ENCODE results near the gene NRK. TPM values are rescaled to one million over a fixed set of nuclear protein-coding genes. Genes with fewer than 3 reads are reported as not detected.
"Not testable (repeated sequence)": the region's sequence is repeated elsewhere in the genome, so short reads cannot be mapped to it uniquely, and the experiment has no call there.

NRK gene
- total RNA-seq, 2 experiments from 2014 or later, result not detected

DNA sequence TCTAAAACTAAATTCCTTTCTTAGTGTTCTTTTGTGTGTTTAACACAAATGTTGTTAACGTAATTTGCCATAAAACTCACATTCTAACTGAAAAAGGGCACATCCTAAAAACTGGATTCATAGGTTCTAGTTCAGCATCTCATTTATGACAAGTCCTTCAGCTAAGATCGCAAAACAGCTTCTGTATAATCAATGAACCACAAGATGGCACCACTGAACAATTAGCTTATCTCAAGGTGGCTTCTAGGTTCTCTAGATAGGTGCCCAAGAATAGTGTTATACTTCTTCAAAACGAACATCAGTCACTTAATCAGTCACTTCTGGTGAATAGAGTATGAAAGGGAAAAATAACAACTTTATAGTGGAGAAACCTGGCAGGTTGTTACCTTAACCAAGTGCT lies 54.3 kb downstream of the NRK start:
- CTCF ChIA-PET, result no interaction called here

DNA sequence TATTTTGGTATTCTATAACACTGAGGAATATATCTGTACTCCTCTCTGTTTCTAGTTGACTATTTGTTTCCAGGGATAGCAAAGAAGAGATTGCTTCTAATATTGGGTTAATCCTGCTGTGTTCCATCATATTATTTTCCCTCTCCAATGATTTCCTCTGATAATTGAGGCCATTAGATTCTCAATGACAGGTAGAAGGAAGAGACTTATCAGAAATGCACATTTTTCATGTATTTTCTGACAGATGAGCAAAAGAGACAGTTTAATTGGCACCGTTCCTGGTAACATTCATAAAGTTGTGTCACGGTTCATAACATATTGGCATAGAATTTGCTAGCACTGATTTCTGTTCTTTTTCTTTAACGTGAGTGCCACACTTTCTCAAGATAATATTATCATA lies 58.2 kb downstream of the NRK start:
- POLR2A ChIA-PET, result no interaction called here
- CTCF ChIA-PET, result no interaction called here

More for the DNA sequence above, 54.3 kb downstream of the NRK start:
- POLR2A ChIA-PET, result no interaction called here

DNA sequence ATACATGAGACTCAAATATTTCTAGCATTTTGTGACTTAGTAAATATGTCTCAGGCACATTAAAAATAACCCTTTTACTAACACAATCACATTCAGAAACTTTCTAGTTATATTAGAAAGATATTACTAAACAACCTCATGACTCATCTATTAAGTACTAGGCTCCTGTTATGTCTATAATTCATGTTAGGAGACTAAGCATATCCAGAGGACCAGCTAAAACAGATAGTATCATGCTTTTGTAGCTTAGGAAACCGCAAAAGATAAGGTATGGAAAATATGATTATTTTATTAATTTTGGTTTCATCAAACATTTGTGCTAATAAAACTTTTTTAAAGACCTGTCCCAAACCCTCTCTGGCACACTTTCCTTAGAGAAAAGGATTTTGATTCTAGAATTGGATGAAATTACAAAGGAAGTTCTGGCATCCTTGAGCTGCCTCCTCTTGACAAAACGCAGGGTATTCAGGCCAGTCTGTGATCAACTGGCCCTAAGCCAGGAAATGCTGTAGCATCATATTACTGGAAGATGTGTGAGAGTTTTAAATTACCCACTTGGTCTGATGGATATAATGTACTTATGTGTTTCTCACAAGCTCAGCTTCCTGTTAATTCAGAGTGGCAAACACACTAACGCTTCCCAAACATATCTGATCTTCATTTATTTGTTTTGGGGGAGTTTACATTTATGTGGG lies 60.4 kb downstream of the NRK start:
- CTCF ChIA-PET, result no interaction called here
- POLR2A ChIA-PET, result no interaction called here

DNA sequence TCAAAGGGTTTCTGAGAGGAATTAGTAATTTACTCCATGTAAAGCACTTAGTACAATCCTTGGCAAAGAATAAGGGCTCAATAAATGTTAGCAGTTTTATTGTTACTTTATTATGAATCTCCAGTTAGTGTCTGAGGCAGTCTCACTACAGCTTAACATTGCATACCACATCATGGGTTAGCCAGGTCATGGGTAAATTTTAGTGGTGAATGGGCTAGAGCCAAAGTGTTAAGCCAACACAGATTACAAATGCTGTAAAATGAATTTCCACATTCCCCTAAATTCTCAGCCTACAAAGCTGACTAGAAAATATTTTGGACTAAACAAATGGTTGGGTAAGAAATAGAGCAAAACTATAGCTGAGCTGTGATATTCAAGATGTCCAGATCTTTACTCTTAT lies 72.4 kb downstream of the NRK start:
- POLR2A ChIA-PET, result no interaction called here
- CTCF ChIA-PET, result no interaction called here

- ChIA-PET CTCF (no interaction called here), POLR2A (no interaction called here)
These were observed 87.2 kb downstream of the NRK start for GRCh38 chrX:105909576-105909975.

GRCh38 chrX:105910563-105911105 lies 88.3 kb downstream of the NRK start:
- POLR2A ChIA-PET, result no interaction called here
- CTCF ChIA-PET, result no interaction called here

GRCh38 chrX:105945266-105945665 lies 122.9 kb downstream of the NRK start:
- CTCF ChIA-PET, result no interaction called here
- POLR2A ChIA-PET, result no interaction called here

- ChIA-PET CTCF (no interaction called here), POLR2A (no interaction called here)
These were observed 147.1 kb downstream of the NRK start for GRCh38 chrX:105969487-105969886.

- ChIA-PET POLR2A (no interaction called here), CTCF (no interaction called here)
These were observed 150.5 kb downstream of the NRK start for GRCh38 chrX:105972690-105973386.

- POLR2A ChIA-PET, result no interaction called here
- CTCF ChIA-PET, result no interaction called here
These were observed 151.0 kb downstream of the NRK start for GRCh38 chrX:105973387-105973739.

DNA sequence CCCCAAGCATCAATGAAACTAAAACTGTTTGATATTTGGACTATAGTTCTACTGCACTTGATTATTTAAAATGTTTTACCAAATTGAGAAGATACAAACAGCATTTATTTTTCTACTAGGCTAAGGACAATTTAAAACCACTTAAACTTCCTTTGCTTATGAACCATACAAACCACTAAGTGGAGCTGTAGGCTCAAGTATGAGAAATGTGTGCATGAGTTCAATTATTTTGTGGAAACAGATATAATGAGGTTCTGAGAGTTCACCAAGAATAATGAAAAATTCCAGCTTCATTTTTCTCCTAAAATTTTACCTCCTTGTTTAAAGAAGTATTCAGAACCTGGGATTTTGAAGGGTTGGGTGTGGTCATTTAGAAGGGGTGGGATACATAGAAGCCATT lies 153.0 kb downstream of the NRK start:
- POLR2A ChIA-PET, result no interaction called here
- CTCF ChIA-PET, result no interaction called here

GRCh38 chrX:105981772-105982485 lies 159.6 kb downstream of the NRK start:
- ChIA-PET CTCF (no interaction called here), POLR2A (no interaction called here)

DNA sequence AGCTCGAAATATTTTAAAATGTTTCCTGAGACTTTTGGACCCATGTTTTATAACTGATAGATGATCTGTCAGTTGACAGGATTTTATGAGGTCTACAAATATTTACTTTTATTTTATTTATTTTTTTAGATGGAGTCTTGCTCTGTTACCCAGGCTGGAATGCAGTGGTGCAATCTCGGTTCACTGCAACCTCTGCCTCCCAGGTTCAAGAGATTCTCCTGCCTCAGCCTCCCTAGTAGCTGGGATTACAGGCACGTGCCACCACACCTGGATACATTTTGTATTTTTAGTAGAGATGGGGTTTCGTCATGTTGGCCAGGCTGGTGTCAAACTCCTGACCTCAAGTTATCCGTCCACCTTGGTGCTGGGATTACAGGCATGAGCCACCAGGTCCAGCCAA lies 166.1 kb downstream of the NRK start:
- POLR2A ChIA-PET, CTCF ChIA-PET: not testable (repeated sequence)

DNA sequence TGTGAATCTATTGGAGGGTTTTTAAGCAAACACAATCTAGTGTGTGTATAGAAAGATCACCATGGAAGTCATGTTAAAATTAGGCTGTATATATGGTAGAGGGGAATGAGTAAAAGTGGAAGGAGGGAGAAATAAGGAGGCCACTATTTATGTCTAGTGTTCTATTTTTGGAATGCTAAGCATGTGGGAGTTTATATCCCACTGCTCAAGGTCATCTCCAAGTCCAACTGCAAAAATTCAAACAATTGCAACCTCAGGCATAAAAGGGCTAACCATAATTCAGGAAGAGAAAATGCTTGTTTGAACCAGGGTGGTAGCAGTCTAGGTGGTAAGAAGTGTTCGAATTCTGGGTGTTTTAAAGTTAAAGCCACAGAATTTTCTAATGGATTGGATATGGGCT lies 177.0 kb downstream of the NRK start:
- CTCF ChIA-PET, result no interaction called here
- POLR2A ChIA-PET, result no interaction called here

DNA sequence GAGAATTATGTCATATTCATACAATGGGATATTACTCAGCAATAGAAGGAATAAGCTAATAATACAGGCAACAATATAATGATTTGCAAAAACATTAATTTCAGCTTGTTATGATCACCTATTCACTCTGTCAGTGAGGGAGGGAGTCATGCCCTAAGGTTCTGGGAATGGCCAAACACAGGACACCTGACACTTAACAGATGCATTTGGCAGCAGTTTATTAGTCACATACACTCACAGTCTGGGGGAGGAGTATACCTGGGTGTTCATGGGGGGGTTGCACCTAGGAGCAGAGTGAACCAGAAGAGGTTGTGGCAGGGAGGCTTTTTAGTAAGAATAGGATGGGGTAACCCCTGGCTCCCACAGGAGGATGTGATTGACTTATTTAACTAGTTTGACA lies 177.9 kb downstream of the NRK start:
- ChIA-PET CTCF (no interaction called here), POLR2A (no interaction called here)

- POLR2A ChIA-PET, CTCF ChIA-PET: not testable (repeated sequence)
These were observed 178.3 kb downstream of the NRK start for GRCh38 chrX:106000609-106001008.

DNA sequence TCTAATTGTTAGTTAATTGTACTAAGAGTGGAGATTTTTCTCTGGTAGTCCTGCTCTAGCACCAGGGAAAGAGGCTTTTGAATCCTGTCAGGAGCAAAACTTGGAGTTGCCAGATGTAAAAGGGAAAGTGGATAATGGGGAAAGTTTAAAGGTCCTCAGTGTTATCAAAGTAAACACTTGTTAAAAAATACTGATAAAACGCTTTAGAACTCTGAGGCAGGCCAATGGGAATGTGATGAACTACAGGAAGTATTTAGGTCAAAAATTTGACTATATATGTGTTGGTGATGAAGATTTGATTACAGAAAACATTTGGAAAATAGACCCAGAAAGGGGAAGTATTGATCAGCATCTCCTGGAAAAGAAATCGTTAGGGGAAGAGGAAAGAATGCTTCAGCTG lies 183.3 kb downstream of the NRK start:
- ChIA-PET CTCF (no interaction called here), POLR2A (no interaction called here)

DNA sequence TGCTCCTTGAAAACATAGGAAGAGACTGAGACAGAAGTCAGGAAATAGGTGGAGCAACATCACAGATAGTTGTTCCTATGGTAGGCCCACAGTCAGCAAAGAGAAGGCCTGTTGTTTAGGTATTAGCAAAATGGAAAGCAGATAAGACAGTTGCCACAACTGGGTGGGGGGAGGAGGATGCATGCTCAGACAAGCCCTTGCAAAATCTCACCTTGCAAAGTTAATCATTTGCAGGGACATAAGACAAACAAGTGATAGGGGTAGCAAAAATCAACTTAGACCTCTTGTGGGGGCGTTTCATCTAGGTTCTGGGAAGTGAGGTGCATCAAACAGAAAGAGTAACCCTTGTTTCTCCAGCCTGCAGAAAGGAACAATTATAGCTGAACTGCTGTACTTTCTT lies 185.5 kb downstream of the NRK start:
- ChIA-PET POLR2A (no interaction called here), CTCF (no interaction called here)
